ENCODE data around the gene RNF151. TPM values are rescaled to one million over a fixed set of nuclear protein-coding genes. Genes with fewer than 3 reads are reported as not detected.
"Not testable (repeated sequence)": the region's sequence is repeated elsewhere in the genome, so short reads cannot be mapped to it uniquely, and the experiment has no call there.

RNF151 gene
- total and polyA plus RNA-seq, 8 donors, result 0.17 TPM; not detected in 7

DNA sequence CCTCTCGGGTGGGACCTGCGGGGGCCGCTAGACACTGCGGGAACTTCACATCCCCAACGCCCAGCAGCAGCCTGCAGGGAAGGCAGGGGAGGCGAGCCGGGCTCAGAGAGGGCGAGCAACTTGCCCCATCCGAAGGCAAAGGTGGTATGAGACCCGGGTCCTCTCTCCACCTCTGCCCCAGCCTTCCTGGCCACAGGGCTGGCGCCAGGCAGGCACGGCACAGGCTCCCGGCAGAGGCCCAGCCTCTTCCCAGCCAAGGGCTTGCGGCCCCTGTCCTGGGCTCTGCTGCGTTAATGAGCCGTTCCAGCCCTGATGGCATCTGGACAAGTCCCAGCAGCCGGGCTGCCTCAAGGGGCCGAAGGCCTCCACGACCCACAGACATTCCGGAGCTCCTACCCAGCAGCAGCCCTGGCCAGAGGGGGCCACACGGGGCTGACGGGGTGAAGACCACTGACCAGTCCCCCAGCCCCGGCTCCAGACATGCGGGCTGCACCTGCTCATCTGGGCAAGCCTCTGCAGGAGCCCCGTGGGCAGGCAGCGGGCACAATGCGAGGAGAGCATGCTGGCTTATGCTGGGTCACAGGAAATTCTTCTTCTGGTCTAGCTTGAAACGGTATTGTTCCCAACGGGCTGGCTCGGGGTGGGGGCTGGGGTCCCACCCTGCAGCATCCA lies 47.2 kb upstream of the RNF151 start:
- Histone ChIP-seq H3K4me3 (no peak overlapping the region), H3K4me1 (peaks cover 0 to 18% of the 10 kb centered on the region in 2 donors), H3K27me3 (peaks cover 67 to 97% of the 10 kb centered on the region in 2 donors), H3K9me3 (no peaks in the 10 kb centered on the region), H3K36me3 (no peaks in the 10 kb centered on the region), H3K27ac (no peak overlapping the region)
- no peak for DNase-seq
- TF ChIP-seq, protein P1, sequence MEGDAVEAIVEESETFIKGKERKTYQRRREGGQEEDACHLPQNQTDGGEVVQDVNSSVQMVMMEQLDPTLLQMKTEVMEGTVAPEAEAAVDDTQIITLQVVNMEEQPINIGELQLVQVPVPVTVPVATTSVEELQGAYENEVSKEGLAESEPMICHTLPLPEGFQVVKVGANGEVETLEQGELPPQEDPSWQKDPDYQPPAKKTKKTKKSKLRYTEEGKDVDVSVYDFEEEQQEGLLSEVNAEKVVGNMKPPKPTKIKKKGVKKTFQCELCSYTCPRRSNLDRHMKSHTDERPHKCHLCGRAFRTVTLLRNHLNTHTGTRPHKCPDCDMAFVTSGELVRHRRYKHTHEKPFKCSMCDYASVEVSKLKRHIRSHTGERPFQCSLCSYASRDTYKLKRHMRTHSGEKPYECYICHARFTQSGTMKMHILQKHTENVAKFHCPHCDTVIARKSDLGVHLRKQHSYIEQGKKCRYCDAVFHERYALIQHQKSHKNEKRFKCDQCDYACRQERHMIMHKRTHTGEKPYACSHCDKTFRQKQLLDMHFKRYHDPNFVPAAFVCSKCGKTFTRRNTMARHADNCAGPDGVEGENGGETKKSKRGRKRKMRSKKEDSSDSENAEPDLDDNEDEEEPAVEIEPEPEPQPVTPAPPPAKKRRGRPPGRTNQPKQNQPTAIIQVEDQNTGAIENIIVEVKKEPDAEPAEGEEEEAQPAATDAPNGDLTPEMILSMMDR (IDR thresholded peaks at IDR 0.05), result no peak
- intact Hi-C loops (cut with DNase I), result no loop called here
- ATAC-seq, result no peak

DNA sequence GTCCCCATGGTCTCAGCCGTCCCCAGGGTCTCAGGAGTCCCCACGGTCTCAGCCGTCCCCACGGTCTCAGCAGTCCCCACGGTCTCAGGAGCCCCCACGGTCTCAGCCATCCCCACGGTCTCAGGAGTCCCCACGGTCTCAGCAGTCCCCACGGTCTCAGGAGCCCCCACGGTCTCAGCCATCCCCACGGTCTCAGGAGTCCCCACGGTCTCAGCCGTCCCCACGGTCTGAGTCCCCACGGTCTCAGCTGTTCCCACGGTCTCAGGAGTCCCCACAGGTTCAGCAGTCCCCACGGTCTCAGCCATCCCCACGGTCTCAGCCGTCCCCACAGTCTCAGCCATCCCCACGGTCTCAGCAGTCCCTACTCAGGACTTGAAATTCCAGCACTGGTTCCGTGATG lies 46.5 kb upstream of the RNF151 start:
- H3K27ac ChIP-seq; intact Hi-C loops (cut with DNase I); ATAC-seq; H3K36me3 ChIP-seq; DNase-seq; H3K4me3 ChIP-seq; H3K9me3 ChIP-seq: not testable (repeated sequence)
- Histone ChIP-seq H3K27me3 (peaks cover 67 to 95% of the 10 kb centered on the region in 2 donors), H3K4me1 (peaks cover 0 to 18% of the 10 kb centered on the region in 2 donors)

DNA sequence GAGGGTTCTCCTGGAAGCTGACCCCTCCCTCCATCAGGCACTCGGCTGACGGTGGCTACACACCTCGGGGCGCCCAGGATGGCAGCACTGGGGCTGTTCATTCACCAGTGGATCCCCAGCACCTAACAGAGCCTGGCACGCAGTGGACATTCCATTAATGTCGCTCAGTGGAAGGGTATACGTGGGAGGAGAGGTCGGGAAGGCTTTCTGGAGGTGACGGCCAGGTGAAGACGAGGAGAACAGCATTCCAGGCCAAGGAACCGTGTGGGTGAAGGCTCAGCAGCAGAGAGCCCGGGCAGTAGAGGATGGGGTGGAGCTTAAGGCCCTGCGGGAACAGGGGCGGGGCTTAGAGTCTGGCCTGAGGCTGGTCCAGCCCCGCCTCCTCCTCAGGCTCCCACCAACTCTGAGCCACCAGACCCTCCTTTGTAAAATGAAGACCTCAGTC lies 45.9 kb upstream of the RNF151 start:
- H3K4me1 ChIP-seq, result peaks cover 0 to 18% of the 10 kb centered on the region in 2 donors
- H3K27me3 ChIP-seq, result peaks cover 65 to 89% of the 10 kb centered on the region in 2 donors
- intact Hi-C loops (cut with DNase I), result no loop called here
- H3K36me3 ChIP-seq, result no peaks in the 10 kb centered on the region
- DNase-seq (no peak), ATAC-seq (peak; percentile 45)
- no peak overlapping the region for H3K4me3 ChIP-seq
- H3K27ac ChIP-seq, result no peak overlapping the region
- no peaks in the 10 kb centered on the region for H3K9me3 ChIP-seq
- TF ChIP-seq, protein P1 (IDR thresholded peaks at IDR 0.05), result no peak

DNA sequence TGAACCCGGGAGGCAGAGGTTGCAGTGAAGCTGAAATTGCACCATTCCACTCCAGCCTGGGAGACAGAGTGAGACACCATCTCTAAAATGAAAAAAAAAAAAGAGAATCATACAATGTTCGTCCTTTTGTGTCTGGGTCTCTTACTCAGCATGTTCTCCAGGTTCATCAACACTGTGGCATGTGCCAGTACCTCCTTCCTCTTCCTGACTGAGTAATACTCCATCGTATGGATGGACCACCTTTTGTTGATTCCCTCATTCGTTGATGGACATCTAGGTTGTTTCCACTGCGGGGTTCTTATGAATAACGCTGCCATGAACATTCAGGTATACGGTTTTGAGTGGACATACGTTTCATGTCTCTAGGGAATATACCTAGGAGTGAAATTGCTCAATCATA lies 44.3 kb upstream of the RNF151 start:
- ATAC-seq, result no peak
- Histone ChIP-seq H3K27me3 (peaks cover 51 to 73% of the 10 kb centered on the region in 2 donors), H3K4me3 (no peak overlapping the region), H3K27ac (no peak overlapping the region), H3K36me3 (no peaks in the 10 kb centered on the region), H3K4me1 (peaks cover 0 to 18% of the 10 kb centered on the region in 2 donors), H3K9me3 (no peaks in the 10 kb centered on the region)
- DNase-seq, result no peak
- intact Hi-C loops (cut with DNase I), result no loop called here
- TF ChIP-seq, protein P1 (IDR thresholded peaks at IDR 0.05), result no peak

DNA sequence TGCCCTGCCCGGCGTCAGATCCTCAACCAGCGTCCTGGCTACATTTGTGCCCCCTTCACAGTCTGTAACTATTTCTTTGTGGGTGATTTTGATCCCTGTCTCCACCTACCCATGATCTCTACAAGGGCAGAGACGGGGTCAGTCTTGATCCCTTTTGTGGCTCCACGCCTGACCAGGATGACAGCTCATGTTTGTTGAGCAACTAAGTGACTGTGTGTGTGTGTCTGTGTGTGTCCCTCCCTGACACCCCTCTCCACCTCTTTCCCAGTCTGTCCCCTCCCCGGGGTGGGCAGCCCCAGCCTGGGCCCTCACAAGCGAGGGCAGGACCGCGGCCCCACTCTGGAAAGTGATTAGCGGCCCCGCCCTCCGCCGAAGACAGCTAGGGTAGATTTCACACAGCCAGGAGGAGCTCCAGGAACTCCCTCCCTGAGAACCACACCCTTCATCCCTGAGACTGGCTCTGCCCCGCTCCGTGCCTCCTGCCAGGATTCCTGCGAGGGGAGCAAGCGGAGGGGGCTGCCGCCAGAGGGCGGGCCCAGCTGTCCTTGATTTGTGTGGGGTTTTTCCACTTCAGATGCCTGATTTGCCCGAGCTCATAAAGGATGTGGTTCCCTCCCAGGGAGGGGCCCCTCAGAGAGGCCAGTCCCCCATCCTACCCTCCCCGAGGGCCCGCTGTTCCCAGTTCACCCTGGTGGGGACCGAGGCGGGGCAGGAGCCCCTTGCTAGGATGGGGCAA lies 43.2 kb upstream of the RNF151 start:
- intact Hi-C loops (cut with DNase I), result no loop called here
- H3K9me3 ChIP-seq, result no peaks in the 10 kb centered on the region
- peaks cover 0 to 16% of the 10 kb centered on the region in 2 donors for H3K4me1 ChIP-seq
- no peak overlapping the region for H3K4me3 ChIP-seq
- ATAC-seq (peak; percentile 70), DNase-seq (peak in 1 of 4 donors; percentile 51)
- no peak overlapping the region for H3K27ac ChIP-seq
- TF ChIP-seq, protein P1 (IDR thresholded peaks at IDR 0.05), result no peak
- peaks cover 43 to 63% of the 10 kb centered on the region in 2 donors for H3K27me3 ChIP-seq
- H3K36me3 ChIP-seq, result no peaks in the 10 kb centered on the region
